A673 (cell line): Measurements from ENCODE around the gene OGDHL. TPM values are rescaled to one million over a fixed set of nuclear protein-coding genes. Genes with fewer than 3 reads are reported as not detected.

Experiments used
- BruUV-seq: library from RNA; stranded (reverse); fragments of 400-500 nt; replicated peaks from 2 replicates; lab custom pipeline; 2021; lab: Mats Ljungman, UMichigan
- CTCF ChIA-PET: fragments of 300-600 bp; sonication (Branson Sonifier 250); formaldehyde crosslinking; loops from one replicate; lab custom pipeline; 2022; ENCODE audit warnings: antibody characterized with exemption; lab: Charles Lee
- POLR2A ChIA-PET: fragments of 300-600 bp; sonication (Branson Sonifier 250); formaldehyde crosslinking; loops from one replicate; lab custom pipeline; 2022; ENCODE audit warnings: antibody characterized with exemption; ENCODE audit not compliant: low non-redundant PET; lab: Charles Lee
- DNase-seq: peaks from one replicate; pipeline ENCODE4 v3.0.0-alpha.2; 2015; ENCODE audit warnings: low spot score
- H3K27ac ChIP-seq: fragments of 200-600 bp; sonication (generic); 2 replicates; pipeline ENCODE4 v1.5.1; 2016; ENCODE audit warnings: mixed run types, low read depth, mild to moderate bottlenecking, mixed read lengths, antibody characterized with exemption, low read length; ENCODE audit not compliant: poor library complexity, severe bottlenecking
- H3K27me3 ChIP-seq: fragments of 200-600 bp; sonication (generic); replicated peaks from 2 replicates; pipeline ENCODE4 v1.6.1; 2017; ENCODE audit warnings: mixed run types, low read depth, mild to moderate bottlenecking, mixed read lengths, antibody characterized with exemption, low read length; ENCODE audit not compliant: insufficient read depth, poor library complexity
- H3K36me3 ChIP-seq: fragments of 200-600 bp; sonication (generic); 2 replicates; pipeline ENCODE4 v1.6.1; 2016; ENCODE audit warnings: mixed run types, mild to moderate bottlenecking, mixed read lengths, antibody characterized with exemption, low read length; ENCODE audit not compliant: insufficient read depth, poor library complexity, severe bottlenecking
- H3K4me1 ChIP-seq: fragments of 200-600 bp; sonication (generic); 2 replicates; pipeline ENCODE4 v1.6.1; 2017; ENCODE audit warnings: mixed run types, mild to moderate bottlenecking, mixed read lengths, antibody characterized with exemption, low read length; ENCODE audit not compliant: insufficient read depth, poor library complexity, severe bottlenecking
- H3K4me3 ChIP-seq: fragments of 200-600 bp; sonication (generic); 2 replicates; pipeline ENCODE4 v1.5.1; 2016; ENCODE audit warnings: low read depth, mixed run types, mild to moderate bottlenecking, mixed read lengths, low read length; ENCODE audit not compliant: poor library complexity, severe bottlenecking
- H3K9me3 ChIP-seq: fragments of 200-600 bp; sonication (generic); 2 replicates; pipeline ENCODE4 v1.6.1; 2016; ENCODE audit warnings: mixed run types, low read depth, mild to moderate bottlenecking, mixed read lengths, antibody characterized with exemption, low read length; ENCODE audit not compliant: poor library complexity, severe bottlenecking
- EZH2 ChIP-seq: fragments of 200-600 bp; sonication (generic); IDR thresholded peaks from 2 replicates; pipeline ENCODE4 v1.6.1; 2017; ENCODE audit warnings: borderline replicate concordance, low read depth, mild to moderate bottlenecking, mixed read lengths, antibody characterized with exemption, low read length; ENCODE audit not compliant: poor library complexity, severe bottlenecking
- intact Hi-C: fragments of 100-400 bp; cut with micrococcal nuclease; formaldehyde crosslinking; loops from one replicate; pipeline ENCODE4 v1.10.0; 2022; ENCODE audit not compliant: unreplicated experiment
- total RNA-seq: library from RNA; stranded (reverse); gene quantifications from 2 replicates; pipeline ENCODE4 v1.2.3, GENCODE V29; 2021
- TF ChIP-seq, protein P1 (sequence below): fragments of 300-800, 200-600 bp; sonication (generic); conservative IDR thresholded peaks from 2 replicates; pipeline ENCODE4 v1.5.1; 2017; ENCODE audit warnings: low read depth, mild to moderate bottlenecking, antibody characterized with exemption, low read length, moderate library complexity, mixed read lengths

OGDHL gene
- total RNA-seq, 1 experiment from 2014 or later, result 1.6 TPM

- no peak for DNase-seq
- TF ChIP-seq EZH2, result no peak
- TF ChIP-seq, protein P1, sequence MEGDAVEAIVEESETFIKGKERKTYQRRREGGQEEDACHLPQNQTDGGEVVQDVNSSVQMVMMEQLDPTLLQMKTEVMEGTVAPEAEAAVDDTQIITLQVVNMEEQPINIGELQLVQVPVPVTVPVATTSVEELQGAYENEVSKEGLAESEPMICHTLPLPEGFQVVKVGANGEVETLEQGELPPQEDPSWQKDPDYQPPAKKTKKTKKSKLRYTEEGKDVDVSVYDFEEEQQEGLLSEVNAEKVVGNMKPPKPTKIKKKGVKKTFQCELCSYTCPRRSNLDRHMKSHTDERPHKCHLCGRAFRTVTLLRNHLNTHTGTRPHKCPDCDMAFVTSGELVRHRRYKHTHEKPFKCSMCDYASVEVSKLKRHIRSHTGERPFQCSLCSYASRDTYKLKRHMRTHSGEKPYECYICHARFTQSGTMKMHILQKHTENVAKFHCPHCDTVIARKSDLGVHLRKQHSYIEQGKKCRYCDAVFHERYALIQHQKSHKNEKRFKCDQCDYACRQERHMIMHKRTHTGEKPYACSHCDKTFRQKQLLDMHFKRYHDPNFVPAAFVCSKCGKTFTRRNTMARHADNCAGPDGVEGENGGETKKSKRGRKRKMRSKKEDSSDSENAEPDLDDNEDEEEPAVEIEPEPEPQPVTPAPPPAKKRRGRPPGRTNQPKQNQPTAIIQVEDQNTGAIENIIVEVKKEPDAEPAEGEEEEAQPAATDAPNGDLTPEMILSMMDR, result no peak
- Histone ChIP-seq H3K4me3 (no peak overlapping the region), H3K27ac (no peak overlapping the region), H3K27me3 (no peaks in the 10 kb centered on the region), H3K36me3 (no peaks in the 10 kb centered on the region), H3K4me1 (no peaks in the 10 kb centered on the region), H3K9me3 (no peaks in the 10 kb centered on the region)
- intact Hi-C loops, result no loop called here
- CTCF ChIA-PET, result no interaction called here
- no TSS peak for BruUV-seq
- POLR2A ChIA-PET, result no interaction called here
Observed at GRCh38 chr10:49747303-49747646, 14.8 kb downstream of the OGDHL start.

DNA sequence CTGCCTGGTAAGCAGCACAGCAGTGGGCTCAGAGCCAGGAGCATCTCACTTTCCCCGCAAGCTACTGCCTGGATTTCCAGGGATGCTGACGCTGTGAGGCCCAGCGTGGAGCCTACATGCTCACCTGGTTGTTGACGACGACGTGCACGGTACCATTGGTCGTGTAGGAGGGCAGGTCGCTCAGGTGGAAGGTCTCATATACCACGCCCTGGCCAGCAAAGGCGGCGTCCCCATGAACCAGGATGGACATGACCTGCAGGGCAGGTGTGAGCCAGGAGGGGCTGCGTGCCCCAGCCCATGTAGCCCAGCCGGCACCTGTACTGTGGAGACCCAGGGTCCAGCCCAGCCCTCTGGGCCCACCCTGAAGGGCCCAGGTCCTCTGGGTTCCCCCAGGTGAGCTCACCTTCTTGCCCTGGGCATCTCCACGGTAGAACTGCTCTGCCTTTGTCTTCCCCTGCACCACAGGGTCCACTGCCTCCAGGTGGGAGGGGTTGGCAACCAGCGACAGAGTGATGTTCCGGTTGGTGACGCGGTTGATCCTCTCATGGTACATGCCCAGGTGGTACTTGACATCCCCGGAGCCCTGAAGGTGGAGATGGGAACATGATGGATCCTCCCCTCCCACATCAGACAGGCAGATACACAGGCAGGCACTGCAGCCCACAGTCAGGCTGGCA lies 15.4 kb downstream of the OGDHL start:
- no peak for DNase-seq
- POLR2A ChIA-PET, result no interaction called here
- CTCF ChIA-PET, result no interaction called here

GRCh38 chr10:49745756-49746155 lies 16.4 kb downstream of the OGDHL start:
- Histone ChIP-seq H3K27me3 (no peaks in the 10 kb centered on the region), H3K4me3 (no peak overlapping the region), H3K36me3 (no peaks in the 10 kb centered on the region), H3K4me1 (no peaks in the 10 kb centered on the region), H3K27ac (no peak overlapping the region), H3K9me3 (no peaks in the 10 kb centered on the region)
- TF ChIP-seq, protein P1, result no peak
- no peak for TF ChIP-seq EZH2
- DNase-seq, result no peak
- intact Hi-C loops, result no loop called here
- ChIA-PET CTCF (no interaction called here), POLR2A (no interaction called here)
- BruUV-seq, result no TSS peak

More for the DNA sequence above, 15.4 kb downstream of the OGDHL start:
- Histone ChIP-seq H3K4me3 (no peak overlapping the region), H3K4me1 (no peaks in the 10 kb centered on the region), H3K36me3 (no peaks in the 10 kb centered on the region), H3K27ac (no peak overlapping the region), H3K27me3 (no peaks in the 10 kb centered on the region), H3K9me3 (no peaks in the 10 kb centered on the region)
- TF ChIP-seq, protein P1, result no peak
- TF ChIP-seq EZH2, result no peak
- no TSS peak for BruUV-seq
- intact Hi-C loops, result no loop called here
